GM12864 (cell line): Measurements from ENCODE around the gene OR6C4.
"Not testable (repeated sequence)": the region's sequence is repeated elsewhere in the genome, so short reads cannot be mapped to it uniquely, and the experiment has no call there.

ENCODE experiments used
- DNase-seq: peaks from one replicate; pipeline ENCODE4 v3.0.0-alpha.2; 2011; ENCODE audit warnings: low read depth
- H3K4me3 ChIP-seq: 2 replicates; pipeline ENCODE4 v1.5.1; 2011; ENCODE audit warnings: mild to moderate bottlenecking, low read depth, low read length, control low read depth
- TF ChIP-seq, protein P1 (sequence below): IDR thresholded peaks from 2 replicates; pipeline ENCODE4 v1.5.1; 2011; ENCODE audit warnings: low read depth, mild to moderate bottlenecking, moderate library complexity, low read length, control low read depth, inconsistent platforms; ENCODE audit errors: missing control alignments

OR6C4 gene

DNA sequence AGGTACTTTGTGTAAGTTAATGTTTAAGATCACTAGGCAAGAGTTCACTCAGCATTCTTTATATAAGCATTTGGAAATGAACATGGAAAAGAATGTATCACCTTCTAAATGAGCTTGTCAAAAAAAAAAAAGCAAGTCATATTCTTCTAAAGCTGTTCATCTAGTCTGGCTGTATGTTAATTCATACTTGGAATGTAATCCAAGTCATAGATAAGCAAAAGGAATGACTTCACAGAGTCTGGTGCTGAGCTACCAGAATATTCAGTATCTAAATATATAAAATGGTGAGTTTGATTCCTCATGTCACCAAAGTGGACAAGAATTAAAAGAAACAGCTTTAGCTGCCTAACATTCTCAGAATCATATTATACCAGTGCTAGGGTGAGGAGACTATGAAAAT, 4.9 kb downstream of the OR6C4 start:
- no peak for DNase-seq
- TF ChIP-seq, protein P1, sequence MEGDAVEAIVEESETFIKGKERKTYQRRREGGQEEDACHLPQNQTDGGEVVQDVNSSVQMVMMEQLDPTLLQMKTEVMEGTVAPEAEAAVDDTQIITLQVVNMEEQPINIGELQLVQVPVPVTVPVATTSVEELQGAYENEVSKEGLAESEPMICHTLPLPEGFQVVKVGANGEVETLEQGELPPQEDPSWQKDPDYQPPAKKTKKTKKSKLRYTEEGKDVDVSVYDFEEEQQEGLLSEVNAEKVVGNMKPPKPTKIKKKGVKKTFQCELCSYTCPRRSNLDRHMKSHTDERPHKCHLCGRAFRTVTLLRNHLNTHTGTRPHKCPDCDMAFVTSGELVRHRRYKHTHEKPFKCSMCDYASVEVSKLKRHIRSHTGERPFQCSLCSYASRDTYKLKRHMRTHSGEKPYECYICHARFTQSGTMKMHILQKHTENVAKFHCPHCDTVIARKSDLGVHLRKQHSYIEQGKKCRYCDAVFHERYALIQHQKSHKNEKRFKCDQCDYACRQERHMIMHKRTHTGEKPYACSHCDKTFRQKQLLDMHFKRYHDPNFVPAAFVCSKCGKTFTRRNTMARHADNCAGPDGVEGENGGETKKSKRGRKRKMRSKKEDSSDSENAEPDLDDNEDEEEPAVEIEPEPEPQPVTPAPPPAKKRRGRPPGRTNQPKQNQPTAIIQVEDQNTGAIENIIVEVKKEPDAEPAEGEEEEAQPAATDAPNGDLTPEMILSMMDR = no peak
- H3K4me3 ChIP-seq = no peak overlapping the region

DNA sequence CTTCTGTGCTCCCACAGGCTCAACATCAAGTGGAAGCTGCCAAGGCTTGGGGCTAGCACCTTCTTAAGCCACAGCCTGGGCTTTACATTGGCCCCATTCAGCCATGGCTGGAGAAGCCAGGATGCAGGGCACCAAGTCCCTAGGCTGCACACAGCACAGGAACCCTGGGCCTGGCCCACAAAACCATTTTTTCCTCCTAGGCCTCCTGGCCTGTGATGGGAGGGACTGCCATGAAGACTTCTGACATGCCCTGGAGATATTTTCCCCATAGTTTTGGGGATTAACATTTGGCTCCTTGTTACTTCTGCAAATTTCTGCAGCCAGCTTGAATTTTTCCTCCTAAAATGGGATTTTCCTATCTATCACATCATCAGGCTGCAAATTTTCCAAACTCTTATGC, 20.7 kb downstream of the OR6C4 start:
- H3K4me3 ChIP-seq, DNase-seq: not testable (repeated sequence)

DNA sequence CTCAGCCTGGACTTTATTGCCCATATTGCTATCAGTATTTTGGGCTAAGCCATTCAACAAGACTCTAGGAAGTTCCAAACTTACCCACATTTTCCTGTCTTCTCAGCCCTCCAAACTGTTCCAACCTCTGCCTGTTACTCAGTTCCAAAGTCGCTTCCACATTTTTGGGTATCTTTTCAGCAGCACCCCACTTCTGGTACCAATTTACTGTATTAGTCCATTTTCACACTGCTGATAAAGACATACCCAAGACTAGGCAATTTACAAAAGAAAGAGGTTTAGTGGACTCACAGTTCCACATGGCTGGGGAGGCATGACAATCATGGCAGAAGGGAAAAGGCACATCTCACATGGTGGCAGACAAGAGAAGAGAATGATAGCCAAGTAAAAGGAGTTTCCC, 21.3 kb downstream of the OR6C4 start:
- H3K4me3 ChIP-seq, DNase-seq: not testable (repeated sequence)

DNA sequence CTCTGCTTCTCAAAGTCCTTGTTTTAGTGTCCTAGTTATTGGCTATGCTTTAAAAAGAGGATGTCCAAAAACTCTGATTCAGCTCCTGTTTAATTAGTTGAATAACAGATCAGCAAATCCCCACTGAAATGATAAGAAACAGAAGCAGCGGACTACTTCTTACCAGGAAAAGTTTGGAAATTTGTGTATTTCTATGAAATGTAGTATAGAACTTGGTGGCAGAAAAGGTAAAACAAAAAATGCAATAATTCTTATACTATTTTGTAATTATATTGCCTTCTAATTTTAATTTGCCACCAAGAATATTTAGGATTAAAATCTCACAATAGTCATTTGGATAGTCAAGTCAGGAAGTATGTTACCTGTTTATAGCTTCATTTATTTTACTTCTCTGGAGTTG, 22.8 kb downstream of the OR6C4 start, which contains the start of gene OR2AP1:
TSS of gene OR2AP1 (plus strand) at position 301 of the 400 bp plus-strand sequence. CDS start 1,947 bp downstream, outside the sequence.
- no peak within 1 kb of the TSS for H3K4me3 ChIP-seq
- TF ChIP-seq, protein P1 = no peak
- no peak for DNase-seq

DNA sequence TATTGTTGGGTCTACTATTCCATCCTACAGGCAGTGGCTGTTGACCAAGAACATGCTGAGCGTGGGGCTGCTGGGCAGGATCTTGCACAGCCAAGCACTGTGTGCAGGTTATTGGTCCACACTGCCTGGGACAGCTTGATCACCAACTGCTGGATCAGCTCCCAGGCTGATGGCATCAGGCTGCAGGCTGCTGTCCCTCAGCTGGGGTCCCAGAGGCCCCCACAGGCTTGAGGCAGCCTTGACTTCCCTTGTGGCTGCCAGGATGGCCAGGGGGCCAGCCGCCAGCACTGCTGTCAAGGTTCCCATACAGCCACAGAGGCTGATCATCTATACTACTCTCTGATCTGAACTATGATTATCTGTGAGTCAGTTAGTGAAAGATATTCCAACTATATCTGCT, 32.7 kb downstream of the OR6C4 start:
- DNase-seq = no peak
- TF ChIP-seq, protein P1 = no peak
- no peak overlapping the region for H3K4me3 ChIP-seq

DNA sequence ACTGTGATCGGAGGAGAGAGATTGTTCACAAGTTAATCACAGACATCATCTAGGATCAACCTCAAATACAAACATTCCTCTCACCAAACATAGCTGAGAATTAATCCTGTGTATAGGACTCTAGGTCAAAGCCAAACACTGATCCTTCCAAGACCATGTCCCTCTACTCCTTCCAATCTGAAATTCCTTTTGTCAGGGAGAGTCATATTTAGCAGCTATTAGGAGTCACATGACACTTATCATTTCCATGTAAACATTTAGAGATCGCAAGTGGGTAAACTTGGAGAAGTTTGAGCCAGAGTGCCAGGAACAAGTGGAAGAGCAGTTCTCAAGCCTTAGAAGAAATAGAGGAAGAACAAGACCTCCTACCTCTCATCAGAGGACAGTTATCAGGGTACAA, 36.4 kb downstream of the OR6C4 start:
- TF ChIP-seq, protein P1 = no peak
- no peak overlapping the region for H3K4me3 ChIP-seq
- DNase-seq = no peak

DNA sequence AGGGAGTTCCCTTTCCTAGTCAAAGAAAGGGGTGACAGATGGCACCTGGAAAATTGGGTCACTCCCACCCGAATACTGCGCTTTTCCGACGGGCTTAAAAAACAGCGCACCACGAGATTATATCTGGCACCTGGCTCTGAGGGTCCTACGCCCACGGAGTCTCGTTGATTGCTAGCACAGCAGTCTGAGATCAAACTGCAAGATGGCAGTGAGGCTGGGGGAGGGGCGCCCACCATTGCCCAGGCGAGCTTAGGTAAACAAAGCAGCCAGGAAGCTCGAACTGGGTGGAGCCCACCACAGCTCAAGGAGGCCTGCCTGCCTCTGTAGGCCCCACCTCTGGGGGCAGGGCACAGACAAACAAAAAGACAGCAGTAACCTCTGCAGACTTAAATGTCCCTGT, 40.8 kb downstream of the OR6C4 start:
- DNase-seq, H3K4me3 ChIP-seq: not testable (repeated sequence)
